ENCODE data around the gene SPCS2. TPM values are rescaled to one million over a fixed set of nuclear protein-coding genes. Genes with fewer than 3 reads are reported as not detected.

The SPCS2 gene
- polyA plus RNA-seq, 1 of the 3 experiments (the other 2 are of a cell fraction): 49.1 TPM

GRCh38 chr11:74984730-74985129 is 35.7 kb downstream of the SPCS2 start (continued):
- TF ChIP-seq FOSL2 (IDR thresholded peaks at IDR 0.05; ENCODE audit: borderline replicate concordance, low read depth): no peak
- no peak for TF ChIP-seq MEF2A (IDR thresholded peaks at IDR 0.05; ENCODE audit: borderline replicate concordance, low read depth)
- no peak for TF ChIP-seq MAX (IDR thresholded peaks at IDR 0.05; ENCODE audit: low read depth)
- TF ChIP-seq NFIC (IDR thresholded peaks at IDR 0.05; ENCODE audit: borderline replicate concordance): no peak
- no peak for TF ChIP-seq USF2 (IDR thresholded peaks at IDR 0.05; ENCODE audit: borderline replicate concordance, low read depth, low read length)
- no peak for TF ChIP-seq RXRA (IDR thresholded peaks at IDR 0.05; ENCODE audit: borderline replicate concordance, low read depth)

GRCh38 chr11:74988541-74989259 is 39.6 kb downstream of the SPCS2 start, which contains the start of gene NEU3:
Gene NEU3, plus strand, starts transcription at chr11:74988933. Its CDS starts 128 bp downstream, at chr11:74989061.
- Histone ChIP-seq H3K9me3 (no peaks in the 10 kb centered on the region), H3K79me2 (ENCODE audit: insufficient read depth) (peaks cover 12% of the 10 kb centered on the region; the same call in 1 of the 2 replicates), H3K4me3 (ENCODE audit: low read depth in 2 of 2, low read length in 1 of 2) (peak within 1 kb of the TSS; percentile 90 to 94), H3K9ac (peak within 1 kb of the TSS; percentile 88), H3K9me2 (no peaks in the 10 kb centered on the region), H3F3A (replicated peaks; ENCODE audit: insufficient read depth) (peaks cover 14% of the 10 kb centered on the region), H2AFZ (ENCODE audit: low read depth) (peak within 1 kb of the TSS; percentile 94), H3K27ac (ENCODE audit: low read depth in 2 of 2, low read length in 1 of 2) (peak within 1 kb of the TSS; percentile 57 to 75), H3K4me2 (peak within 1 kb of the TSS; percentile 98), H3K4me1 (ENCODE audit: control insufficient read depth in 1 of 2, insufficient read depth in 2 of 2, low read depth in 1 of 2, low read length in 1 of 2) (peaks cover 0 to 10% of the 10 kb centered on the region in 2 experiments; a peak in 2 of 4 replicates), H3K27me3 (ENCODE audit: insufficient read depth) (no peaks in the 10 kb centered on the region), H4K20me1 (ENCODE audit: insufficient read depth) (no peaks in the 10 kb centered on the region), H3K36me3 (replicated peaks in 1 of 2; ENCODE audit: control insufficient read depth in 1 of 2, insufficient read depth in 2 of 2, low read length in 1 of 2) (no peaks in the 10 kb centered on the region)
- DNase-seq: peak; percentile 89
- POLR2A ChIA-PET: interaction anchor here (0.8 to 1.4 kb wide), 3 partner anchors 22 to 60 kb away, joined by 3 to 9 read pairs (median 7); partner anchors contain the start of genes SPCS2 and XRRA1
- CTCF ChIA-PET: interaction anchor here (1.0 to 1.6 kb wide), 8 partner anchors 30 to 260 kb away, joined by 3 to 8 read pairs (median 5); no protein-coding TSS in a partner anchor
- 2% methylated on average over 39 of the region's 46 CpGs for WGBS (ENCODE audit: low lambda C conversion rate)
- peak; percentile 86; the same call in 1 of the 2 replicates for TF ChIP-seq POLR2AphosphoS5 (IDR thresholded peaks at IDR 0.05; ENCODE audit: low read depth, low read length)
- TF ChIP-seq MXI1 (IDR thresholded peaks at IDR 0.05; ENCODE audit: low read depth, low read length): peak; percentile 75; the same call in 1 of the 2 replicates
- TF ChIP-seq TAF1 (IDR thresholded peaks at IDR 0.05; ENCODE audit: borderline replicate concordance, low read depth, low read length): peak; percentile 85
- peak; percentile 55 for TF ChIP-seq GABPA (IDR thresholded peaks at IDR 0.05; ENCODE audit: low read depth)
- TF ChIP-seq GATA2 (CRISPR knock-in tag; IDR thresholded peaks at IDR 0.05): no peak
- TF ChIP-seq PBX3 (IDR thresholded peaks at IDR 0.05): no peak
- TF ChIP-seq TCF12 (IDR thresholded peaks at IDR 0.05): no peak
- no peak for TF ChIP-seq RCOR1 (IDR thresholded peaks at IDR 0.05; ENCODE audit: low read length)
- TF ChIP-seq MEF2A (IDR thresholded peaks at IDR 0.05; ENCODE audit: borderline replicate concordance, low read depth): no peak
- no peak for TF ChIP-seq JUND (IDR thresholded peaks at IDR 0.05)
- no peak for TF ChIP-seq USF2 (IDR thresholded peaks at IDR 0.05; ENCODE audit: borderline replicate concordance, low read depth, low read length)
- peak; percentile 41 for TF ChIP-seq ELF1 (IDR thresholded peaks at IDR 0.05)
- 0 out of 2 replicates have a peak, but pooled peaks have one; percentile 9 for TF ChIP-seq RFX5 (IDR thresholded peaks at IDR 0.05; ENCODE audit: low read length)
- TF ChIP-seq EP300 (IDR thresholded peaks at IDR 0.05; ENCODE audit: borderline replicate concordance in 1 of 2, low read depth in 1 of 2, low read length in 1 of 2): no peak
- no peak for TF ChIP-seq IRF3 (IDR thresholded peaks at IDR 0.05; ENCODE audit: low read depth, low read length)
- TF ChIP-seq TEAD4 (IDR thresholded peaks at IDR 0.05; ENCODE audit: borderline replicate concordance, insufficient read depth): no peak
- no peak for TF ChIP-seq SMC3 (IDR thresholded peaks at IDR 0.05; ENCODE audit: low read depth, low read length)
- TF ChIP-seq NFIC (IDR thresholded peaks at IDR 0.05; ENCODE audit: borderline replicate concordance): no peak
- TF ChIP-seq CTCF (IDR thresholded peaks at IDR 0.05): no peak
- TF ChIP-seq FOXJ3 (CRISPR knock-in tag; IDR thresholded peaks at IDR 0.05): no peak
- no peak for TF ChIP-seq YY1 (IDR thresholded peaks at IDR 0.05; ENCODE audit: low read depth)
- no peak for TF ChIP-seq FOSL2 (IDR thresholded peaks at IDR 0.05; ENCODE audit: borderline replicate concordance, low read depth)
- no peak for TF ChIP-seq FOXM1 (IDR thresholded peaks at IDR 0.05; ENCODE audit: low read depth)
- TF ChIP-seq CHD2 (IDR thresholded peaks at IDR 0.05; ENCODE audit: low read length, partially characterized antibody): peak; percentile 9
